IMR-90 (cell line): ENCODE measurements around the gene PPP5C. TPM values are rescaled to one million over a fixed set of nuclear protein-coding genes. Genes with fewer than 3 reads are reported as not detected.

Experiments
- ATAC-seq: fragments of 200-7000 bp; cut with Tn5 transposase; 2 replicates; pipeline ENCODE4 v1.9.1; 2020; ENCODE audit warnings: low read depth, mild to moderate bottlenecking, moderate library complexity
- BruUV-seq: library from RNA; stranded (reverse); fragments of 400-500 nt; replicated peaks from 2 replicates; lab custom pipeline; 2021; lab: Mats Ljungman, UMichigan
- CTCF ChIA-PET: fragments of 300-600 bp; formaldehyde crosslinking; extraction: SDS; loops from one replicate; lab custom pipeline; 2021; ENCODE audit warnings: antibody characterized with exemption; lab: Yijun Ruan, JAX
- POLR2A ChIA-PET: fragments of 300-600 bp; sonication (Branson Sonifier 250); formaldehyde crosslinking; loops from one replicate; lab custom pipeline; 2022; ENCODE audit warnings: antibody characterized with exemption; ENCODE audit not compliant: unreplicated experiment; lab: Charles Lee
- DNase-seq: peaks from one replicate; pipeline ENCODE4 v3.0.0; 2013
- H2AFZ ChIP-seq: replicated peaks from 2 replicates; pipeline ENCODE3; 2013; ENCODE audit warnings: low read length, mild to moderate bottlenecking; ENCODE audit not compliant: poor library complexity
- H2AK5ac ChIP-seq: 2 replicates; pipeline ENCODE4 v1.6.1; 2013; ENCODE audit warnings: low read depth, low read length, inconsistent platforms
- H2AK9ac ChIP-seq: replicated peaks from 2 replicates; pipeline ENCODE3; 2013; ENCODE audit warnings: mild to moderate bottlenecking, low read depth, low read length, moderate library complexity; ENCODE audit not compliant: poor library complexity
- H2BK120ac ChIP-seq: 2 replicates; pipeline ENCODE4 v1.6.1; 2013; ENCODE audit warnings: low read depth, low read length, inconsistent platforms
- H2BK15ac ChIP-seq: 3 replicates; pipeline ENCODE4 v1.6.1; 2013; ENCODE audit warnings: low read depth, low read length, inconsistent platforms
- H2BK20ac ChIP-seq: 2 replicates; pipeline ENCODE4 v1.6.1; 2013; ENCODE audit warnings: low read depth, mild to moderate bottlenecking, inconsistent platforms, low read length, moderate library complexity
- H2BK5ac ChIP-seq: 2 replicates; pipeline ENCODE4 v1.6.1; 2013; ENCODE audit warnings: mild to moderate bottlenecking, low read depth, low read length, inconsistent platforms; ENCODE audit not compliant: poor library complexity, severe bottlenecking
- H3K14ac ChIP-seq: replicated peaks from 2 replicates; pipeline ENCODE4 v1.6.1; 2013; ENCODE audit warnings: low read depth, low read length, inconsistent platforms
- H3K18ac ChIP-seq: 2 replicates; pipeline ENCODE4 v1.6.1; 2013; ENCODE audit warnings: low read depth, low read length, control low read depth
- H3K23ac ChIP-seq: 2 replicates; pipeline ENCODE4 v1.6.1; 2013; ENCODE audit warnings: low read depth, low read length, inconsistent platforms
- H3K27ac ChIP-seq: 2 replicates; pipeline ENCODE4 v1.5.1; 2013; ENCODE audit warnings: mild to moderate bottlenecking, control low read depth, low read length; ENCODE audit not compliant: insufficient read depth
- H3K27me3 ChIP-seq: 2 replicates; pipeline ENCODE4 v1.6.1; 2013; ENCODE audit warnings: low read length; ENCODE audit not compliant: control insufficient read depth, insufficient read depth
- H3K36me3 ChIP-seq: 2 replicates; pipeline ENCODE4 v1.6.1; 2013; ENCODE audit warnings: low read length, mixed read lengths; ENCODE audit not compliant: control insufficient read depth, insufficient read depth
- H3K4ac ChIP-seq: 2 replicates; pipeline ENCODE4 v1.6.1; 2013; ENCODE audit warnings: low read depth, low read length, inconsistent platforms
- H3K4me1 ChIP-seq: 2 replicates; pipeline ENCODE4 v1.6.1; 2013; ENCODE audit warnings: low read length, mixed read lengths; ENCODE audit not compliant: control insufficient read depth, insufficient read depth
- H3K4me2 ChIP-seq: 2 replicates; pipeline ENCODE4 v1.6.1; 2013; ENCODE audit warnings: low read depth, mild to moderate bottlenecking, control low read depth, low read length, moderate library complexity
- H3K4me3 ChIP-seq: 2 replicates; pipeline ENCODE4 v1.5.1; 2013; ENCODE audit warnings: low read depth, mild to moderate bottlenecking, control low read depth, low read length, moderate library complexity; ENCODE audit not compliant: insufficient read depth
- H3K56ac ChIP-seq: 2 replicates; pipeline ENCODE4 v1.6.1; 2013; ENCODE audit warnings: low read length, inconsistent platforms; ENCODE audit not compliant: insufficient read depth; ENCODE audit errors: extremely low read depth
- H3K79me1 ChIP-seq, 2 experiments: 2 replicates each; pipeline ENCODE4 v1.6.1; 2013; ENCODE audit warnings: low read length in 2 of 2, inconsistent platforms in 1 of 2, low read depth in 1 of 2
- H3K9ac ChIP-seq: 2 replicates; pipeline ENCODE4 v1.6.1; 2013; ENCODE audit warnings: low read depth, low read length, control low read depth
- H3K9me1 ChIP-seq: 2 replicates; pipeline ENCODE4 v1.6.1; 2013; ENCODE audit warnings: low read length, inconsistent platforms; ENCODE audit not compliant: insufficient read depth
- H3K9me3 ChIP-seq: 2 replicates; pipeline ENCODE4 v1.6.1; 2013; ENCODE audit warnings: low read length; ENCODE audit not compliant: control insufficient read depth, insufficient read depth
- H4K20me1 ChIP-seq: 2 replicates; pipeline ENCODE4 v1.6.1; 2013; ENCODE audit warnings: low read length, inconsistent platforms; ENCODE audit not compliant: insufficient read depth
- H4K5ac ChIP-seq: 2 replicates; pipeline ENCODE4 v1.6.1; 2013; ENCODE audit warnings: mild to moderate bottlenecking, low read depth, low read length, control low read depth
- H4K8ac ChIP-seq, 2 experiments: 2 replicates each; pipeline ENCODE4 v1.6.1; 2013; ENCODE audit warnings: low read depth in 2 of 2, low read length in 2 of 2, control low read depth in 1 of 2, inconsistent platforms in 1 of 2
- H4K91ac ChIP-seq: 2 replicates; pipeline ENCODE4 v1.6.1; 2013; ENCODE audit warnings: low read depth, low read length, inconsistent platforms; ENCODE audit not compliant: insufficient read depth
- BHLHE40 ChIP-seq: fragments of 150-350 bp; IDR thresholded peaks from 2 replicates; pipeline ENCODE4 v1.6.1; 2016; ENCODE audit warnings: mild to moderate bottlenecking, low read depth, low read length
- CEBPB ChIP-seq: IDR thresholded peaks from 2 replicates; pipeline ENCODE4 v1.6.1; 2012; ENCODE audit warnings: low read depth, low read length, improper control_type of control experiment
- CHD1 ChIP-seq: IDR thresholded peaks from 2 replicates; pipeline ENCODE4 v1.6.1; 2012; ENCODE audit warnings: low read depth, low read length, improper control_type of control experiment
- FOS ChIP-seq: fragments of 150-350 bp; IDR thresholded peaks from 2 replicates; pipeline ENCODE4 v1.6.1; 2016; ENCODE audit warnings: low read depth, low read length
- MAFK ChIP-seq: IDR thresholded peaks from 2 replicates; pipeline ENCODE4 v1.6.1; 2012; ENCODE audit warnings: low read depth, low read length, improper control_type of control experiment
- MAZ ChIP-seq: IDR thresholded peaks from 2 replicates; pipeline ENCODE4 v1.6.1; 2012; ENCODE audit warnings: low read depth, mild to moderate bottlenecking, low read length, improper control_type of control experiment, moderate library complexity, borderline replicate concordance
- MXI1 ChIP-seq: IDR thresholded peaks from 2 replicates; pipeline ENCODE4 v1.6.1; 2012; ENCODE audit warnings: low read depth, mild to moderate bottlenecking, low read length, moderate library complexity, borderline replicate concordance
- NFE2L2 ChIP-seq: fragments of 150-350 bp; IDR thresholded peaks from 2 replicates; pipeline ENCODE4 v1.6.1; 2016; ENCODE audit warnings: low read depth, mild to moderate bottlenecking, low read length
- POLR2A ChIP-seq: IDR thresholded peaks from 2 replicates; pipeline ENCODE4 v1.6.1; 2012; ENCODE audit warnings: mild to moderate bottlenecking, low read depth, low read length
- RAD21 ChIP-seq: IDR thresholded peaks from 2 replicates; pipeline ENCODE4 v1.6.1; 2012; ENCODE audit warnings: low read length, improper control_type of control experiment
- RCOR1 ChIP-seq: IDR thresholded peaks from 2 replicates; pipeline ENCODE4 v1.6.1; 2012; ENCODE audit warnings: mild to moderate bottlenecking, low read length, improper control_type of control experiment; ENCODE audit not compliant: insufficient replicate concordance
- RFX5 ChIP-seq: IDR thresholded peaks from 2 replicates; pipeline ENCODE4 v1.8.0; 2012; ENCODE audit warnings: low read depth, mild to moderate bottlenecking, low read length, moderate library complexity
- SMC3 ChIP-seq: fragments of 150-350 bp; IDR thresholded peaks from 2 replicates; pipeline ENCODE4 v1.6.1; 2016; ENCODE audit warnings: low read depth, mild to moderate bottlenecking, antibody characterized with exemption, low read length, moderate library complexity
- WGBS, 2 experiments: methylation state at CpG; one replicate each; pipeline versions ENCODE4 v1.1.5 to v1.1.7; 2013; ENCODE audit warnings: missing lambda C conversion rate in 2 of 2; ENCODE audit not compliant: insufficient read length in 1 of 2; ENCODE audit errors: extremely low coverage in 2 of 2; 5-methylcytosine and 5-hydroxymethylcytosine counted together
- dilution Hi-C: fragments of 300-500 bp; cut with HindIII; formaldehyde crosslinking; loops from one replicate; pipeline ENCODE4 v1.14.3; 2018; ENCODE audit warnings: low sequenced_read_pairs; ENCODE audit not compliant: unreplicated experiment
- in situ Hi-C: fragments of 300-500 bp; cut with MboI; formaldehyde crosslinking; loops from 3 replicates; pipeline ENCODE4 v1.14.3; 2019; ENCODE audit warnings: low sequenced_read_pairs, inconsistent platforms, mixed read lengths
- intact Hi-C: fragments of 100-400 bp; cut with micrococcal nuclease; formaldehyde crosslinking; loops from 2 replicates; pipeline ENCODE4 v1.10.0; 2022
- polyA plus RNA-seq, 3 experiments: library from polyadenylated mRNA; depleted of rRNA; stranded (reverse); fragments of >200 nt; gene quantifications; 2 replicates each; pipeline ENCODE4 v1.2.3, GENCODE V29; 2012; ENCODE audit warnings: low replicate concordance in 1 of 3
- total RNA-seq: library from RNA; depleted of rRNA; stranded (reverse); fragments of >200 nt; gene quantifications from 2 replicates; pipeline ENCODE4 v1.2.3, GENCODE V29; 2012
- TF ChIP-seq, protein P1 (sequence below): fragments of 150-350 bp; IDR thresholded peaks from 2 replicates; pipeline ENCODE4 v1.6.1; 2017; ENCODE audit warnings: mild to moderate bottlenecking, antibody characterized with exemption, low read length, low read depth
- TF ChIP-seq, protein P2 (sequence below): fragments of 150-350 bp; IDR thresholded peaks from 2 replicates; pipeline ENCODE4 v1.6.1; 2016; ENCODE audit warnings: low read depth, mild to moderate bottlenecking, low read length, moderate library complexity, borderline replicate concordance
- TF ChIP-seq, protein P3 (sequence below): conservative IDR thresholded peaks from 2 replicates; pipeline ENCODE4 v1.5.1; 2012; ENCODE audit warnings: mild to moderate bottlenecking, low read depth, low read length, improper control_type of control experiment

Gene PPP5C
- total and polyA plus RNA-seq, 2 of the 4 experiments (the other 2 are of a cell fraction), result 80.5 to 128 TPM

DNA sequence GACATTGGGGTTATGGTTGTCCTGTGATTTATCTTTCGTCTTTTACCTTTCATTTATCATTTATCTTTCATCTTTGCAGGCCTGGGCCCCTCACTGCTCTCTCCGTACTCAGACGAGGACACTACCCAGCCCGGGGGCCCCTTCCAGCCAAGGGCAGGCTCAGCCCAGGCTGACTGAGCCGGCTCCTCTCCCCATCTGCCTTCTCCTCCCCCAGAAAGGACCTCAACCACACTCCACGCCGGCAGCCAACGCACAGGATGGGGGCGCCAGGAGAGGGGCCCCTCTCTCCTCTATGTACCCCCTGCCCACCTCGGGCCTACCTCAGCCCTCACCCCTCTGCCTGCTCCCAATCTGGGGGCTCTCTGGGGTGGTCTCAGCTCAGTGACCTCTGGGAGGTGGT, 7.4 kb upstream of the PPP5C start:
- dilution Hi-C loops, result no loop called here
- Histone ChIP-seq H3K4me3 (no peak overlapping the region), H2AK5ac (no peak overlapping the region), H2BK15ac (no peak overlapping the region), H2BK120ac (no peak overlapping the region), H3K18ac (no peak overlapping the region), H3K23ac (no peak overlapping the region), H2BK20ac (no peak overlapping the region), H2AFZ (no peak overlapping the region), H3K27me3 (peaks cover 33% of the 10 kb centered on the region), H4K8ac (no peak overlapping the region), H4K5ac (no peak overlapping the region), H3K9me1 (no peaks in the 10 kb centered on the region), H4K20me1 (no peaks in the 10 kb centered on the region), H3K27ac (no peak overlapping the region), H3K9ac (no peak overlapping the region), H2AK9ac (no peak overlapping the region), H3K36me3 (no peaks in the 10 kb centered on the region), H3K14ac (no peak overlapping the region), H3K56ac (no peak overlapping the region), H3K79me1 (no peaks in the 10 kb centered on the region), H3K9me3 (no peaks in the 10 kb centered on the region), H3K4ac (no peak overlapping the region), H3K4me1 (no peaks in the 10 kb centered on the region), H4K91ac (no peak overlapping the region), H3K4me2 (no peak overlapping the region), H2BK5ac (no peak overlapping the region)
- CTCF ChIA-PET, result no interaction called here
- intact Hi-C loops, result no loop called here
- DNase-seq (no peak), ATAC-seq (no peak)
- no TSS peak for BruUV-seq
- TF ChIP-seq CHD1 (no peak), FOS (no peak), NFE2L2 (no peak), RAD21 (no peak), RCOR1 (no peak), MAZ (no peak), MAFK (no peak), BHLHE40 (no peak), CEBPB (no peak), SMC3 (no peak), MXI1 (no peak), POLR2A (no peak), RFX5 (no peak)
- TF ChIP-seq, protein P1, sequence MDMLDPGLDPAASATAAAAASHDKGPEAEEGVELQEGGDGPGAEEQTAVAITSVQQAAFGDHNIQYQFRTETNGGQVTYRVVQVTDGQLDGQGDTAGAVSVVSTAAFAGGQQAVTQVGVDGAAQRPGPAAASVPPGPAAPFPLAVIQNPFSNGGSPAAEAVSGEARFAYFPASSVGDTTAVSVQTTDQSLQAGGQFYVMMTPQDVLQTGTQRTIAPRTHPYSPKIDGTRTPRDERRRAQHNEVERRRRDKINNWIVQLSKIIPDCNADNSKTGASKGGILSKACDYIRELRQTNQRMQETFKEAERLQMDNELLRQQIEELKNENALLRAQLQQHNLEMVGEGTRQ, result no peak
- TF ChIP-seq, protein P2, sequence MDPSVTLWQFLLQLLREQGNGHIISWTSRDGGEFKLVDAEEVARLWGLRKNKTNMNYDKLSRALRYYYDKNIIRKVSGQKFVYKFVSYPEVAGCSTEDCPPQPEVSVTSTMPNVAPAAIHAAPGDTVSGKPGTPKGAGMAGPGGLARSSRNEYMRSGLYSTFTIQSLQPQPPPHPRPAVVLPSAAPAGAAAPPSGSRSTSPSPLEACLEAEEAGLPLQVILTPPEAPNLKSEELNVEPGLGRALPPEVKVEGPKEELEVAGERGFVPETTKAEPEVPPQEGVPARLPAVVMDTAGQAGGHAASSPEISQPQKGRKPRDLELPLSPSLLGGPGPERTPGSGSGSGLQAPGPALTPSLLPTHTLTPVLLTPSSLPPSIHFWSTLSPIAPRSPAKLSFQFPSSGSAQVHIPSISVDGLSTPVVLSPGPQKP, result no peak
- TF ChIP-seq, protein P3, sequence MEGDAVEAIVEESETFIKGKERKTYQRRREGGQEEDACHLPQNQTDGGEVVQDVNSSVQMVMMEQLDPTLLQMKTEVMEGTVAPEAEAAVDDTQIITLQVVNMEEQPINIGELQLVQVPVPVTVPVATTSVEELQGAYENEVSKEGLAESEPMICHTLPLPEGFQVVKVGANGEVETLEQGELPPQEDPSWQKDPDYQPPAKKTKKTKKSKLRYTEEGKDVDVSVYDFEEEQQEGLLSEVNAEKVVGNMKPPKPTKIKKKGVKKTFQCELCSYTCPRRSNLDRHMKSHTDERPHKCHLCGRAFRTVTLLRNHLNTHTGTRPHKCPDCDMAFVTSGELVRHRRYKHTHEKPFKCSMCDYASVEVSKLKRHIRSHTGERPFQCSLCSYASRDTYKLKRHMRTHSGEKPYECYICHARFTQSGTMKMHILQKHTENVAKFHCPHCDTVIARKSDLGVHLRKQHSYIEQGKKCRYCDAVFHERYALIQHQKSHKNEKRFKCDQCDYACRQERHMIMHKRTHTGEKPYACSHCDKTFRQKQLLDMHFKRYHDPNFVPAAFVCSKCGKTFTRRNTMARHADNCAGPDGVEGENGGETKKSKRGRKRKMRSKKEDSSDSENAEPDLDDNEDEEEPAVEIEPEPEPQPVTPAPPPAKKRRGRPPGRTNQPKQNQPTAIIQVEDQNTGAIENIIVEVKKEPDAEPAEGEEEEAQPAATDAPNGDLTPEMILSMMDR, result no peak
- WGBS, 2 experiments, result 34% methylated on average over 4 of the region's 10 CpGs; no CpG with 5 or more reads in 1 of the 2 experiments
- POLR2A ChIA-PET, result no interaction called here
- in situ Hi-C loops, result no loop called here
